NK-92 (cell line): Measurements from ENCODE around the gene CFAP46.
"Not testable (repeated sequence)": the region's sequence is repeated elsewhere in the genome, so short reads cannot be mapped to it uniquely, and the experiment has no call there.

ENCODE experiments used
- DNase-seq: peaks from one replicate; lab custom pipeline; 2025; ENCODE audit not compliant: unreplicated experiment; lab: John Stamatoyannopoulos, UW

CFAP46 gene

GRCh38 chr10:132915411-132915810, 27.0 kb downstream of the CFAP46 start:
- no peak for DNase-seq

DNA sequence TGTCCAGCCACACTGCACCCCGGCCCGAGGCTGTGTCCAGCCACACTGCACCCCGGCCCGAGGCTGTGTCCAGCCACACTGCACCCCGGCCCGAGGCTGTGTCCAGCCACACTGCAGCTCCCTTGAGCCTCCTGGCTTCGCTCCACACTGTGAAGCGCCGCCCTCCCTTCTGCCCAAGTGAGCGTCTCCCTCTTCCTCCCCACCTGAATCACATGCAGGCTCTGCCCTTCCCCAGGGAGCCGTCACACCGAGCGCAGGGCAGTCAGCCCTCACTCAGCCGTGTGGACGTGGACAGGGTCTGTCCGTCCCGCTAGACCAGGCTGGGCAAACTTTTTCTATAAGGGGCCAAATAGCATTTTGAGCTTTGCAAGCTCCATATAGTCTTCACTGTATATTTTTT, 27.6 kb downstream of the CFAP46 start:
- DNase-seq = no peak

GRCh38 chr10:132913559-132914115, 28.7 kb downstream of the CFAP46 start:
- no peak for DNase-seq

DNA sequence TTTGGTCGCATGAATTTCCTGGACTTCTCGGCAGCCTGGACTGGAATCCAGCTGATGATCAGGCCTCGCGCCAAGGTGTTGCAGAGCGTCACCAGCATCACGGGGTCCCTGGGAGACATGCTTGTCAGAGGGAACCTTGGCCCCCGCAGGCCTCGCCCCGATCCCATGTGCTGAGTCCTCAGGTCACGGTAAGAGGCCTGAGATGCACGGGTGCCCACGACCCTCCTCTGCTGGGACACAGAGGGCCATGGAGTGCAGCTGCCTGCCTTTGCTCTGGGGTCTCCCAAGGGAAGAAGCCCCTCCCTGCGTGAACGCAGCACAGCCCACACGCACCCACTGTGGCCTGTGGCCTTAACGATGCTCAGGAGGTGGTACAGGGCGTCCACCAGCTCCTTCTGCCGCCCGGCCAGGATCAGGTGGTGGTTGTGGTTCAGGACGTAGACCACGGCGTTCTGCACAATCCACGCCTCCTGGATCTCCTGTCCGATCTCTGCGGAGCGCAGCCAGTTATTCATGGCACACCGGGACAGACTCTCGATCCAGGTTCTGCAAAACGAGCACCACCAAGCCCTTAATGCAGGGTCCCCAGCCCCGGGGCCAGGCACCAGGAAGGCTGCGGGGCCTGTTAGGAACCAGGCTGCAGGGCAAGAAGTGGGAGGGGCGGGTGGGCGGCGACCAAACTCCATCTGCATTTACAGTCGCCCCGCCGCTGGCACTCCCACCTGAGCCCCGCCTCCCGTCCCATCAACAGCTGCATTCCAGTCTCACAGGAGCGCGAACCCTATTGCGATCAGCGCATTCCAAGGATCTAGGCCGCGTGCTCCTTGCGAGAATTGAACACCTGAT, 29.4 kb downstream of the CFAP46 start:
- DNase-seq = no peak

DNA sequence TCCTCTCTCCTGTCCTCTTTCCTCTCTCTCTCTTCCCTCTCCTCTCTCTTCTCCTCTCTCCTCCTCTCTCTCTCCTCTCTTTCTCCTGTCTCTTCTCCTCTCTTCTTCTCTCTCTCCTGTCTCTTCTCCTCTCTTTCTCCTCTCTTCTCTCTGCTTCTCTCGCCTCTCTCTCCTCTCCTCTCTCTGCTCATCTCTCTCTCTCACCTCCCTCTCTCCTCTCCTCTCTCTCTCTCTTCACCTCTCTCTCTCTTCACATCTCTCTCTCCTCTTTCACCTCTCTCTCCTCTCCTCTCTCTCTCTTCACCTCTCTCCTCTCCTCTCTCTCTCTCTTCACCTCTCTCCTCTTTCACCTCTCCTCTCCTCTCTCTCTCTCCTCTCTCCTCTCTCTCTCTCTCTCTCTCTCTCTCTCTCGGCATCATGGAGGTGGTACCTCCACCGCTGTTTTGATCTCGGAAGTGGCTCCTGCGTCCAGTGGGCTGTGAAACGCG, 30.1 kb downstream of the CFAP46 start:
- DNase-seq = no peak

- no peak for DNase-seq
Measured at GRCh38 chr10:132911786-132912097, 30.6 kb downstream of the CFAP46 start.

- no peak for DNase-seq
Measured at GRCh38 chr10:132910901-132911785, 31.2 kb downstream of the CFAP46 start.

DNA sequence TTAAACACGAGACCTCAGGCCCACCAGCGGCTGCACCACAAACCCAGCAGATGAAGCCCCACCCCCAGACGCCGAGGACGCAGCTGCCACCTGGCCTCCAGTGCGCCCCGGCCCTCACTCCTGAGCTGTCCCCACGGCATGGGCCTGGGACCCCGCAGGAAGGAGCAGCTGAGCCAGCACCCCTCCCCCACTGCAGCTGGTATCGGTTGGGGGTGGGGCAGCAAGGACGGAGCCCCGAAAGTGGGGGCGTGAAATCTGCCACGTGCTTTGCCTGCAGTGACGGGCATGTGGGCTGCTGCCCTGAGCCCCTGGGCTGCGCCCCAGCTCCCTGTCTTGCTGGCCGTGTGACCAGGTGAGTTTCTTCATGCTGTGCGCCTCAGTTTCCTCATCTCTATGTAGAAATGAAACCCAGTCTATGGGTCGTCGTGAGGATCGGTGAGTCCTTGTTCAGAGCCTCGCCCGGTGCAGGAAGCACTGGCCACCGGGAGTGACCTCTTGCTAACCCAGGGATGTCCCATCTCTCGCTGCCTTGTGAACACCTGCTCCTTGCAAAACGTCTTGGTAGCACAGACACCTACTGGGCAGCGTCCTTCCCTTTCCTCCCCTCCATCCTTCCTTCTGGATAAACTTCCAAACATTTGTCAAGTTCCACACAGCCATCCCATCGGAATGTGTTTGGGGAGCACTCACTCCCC, 32.0 kb downstream of the CFAP46 start:
- no peak for DNase-seq

- DNase-seq = no peak
Measured at GRCh38 chr10:132909491-132910071, 32.8 kb downstream of the CFAP46 start.

DNA sequence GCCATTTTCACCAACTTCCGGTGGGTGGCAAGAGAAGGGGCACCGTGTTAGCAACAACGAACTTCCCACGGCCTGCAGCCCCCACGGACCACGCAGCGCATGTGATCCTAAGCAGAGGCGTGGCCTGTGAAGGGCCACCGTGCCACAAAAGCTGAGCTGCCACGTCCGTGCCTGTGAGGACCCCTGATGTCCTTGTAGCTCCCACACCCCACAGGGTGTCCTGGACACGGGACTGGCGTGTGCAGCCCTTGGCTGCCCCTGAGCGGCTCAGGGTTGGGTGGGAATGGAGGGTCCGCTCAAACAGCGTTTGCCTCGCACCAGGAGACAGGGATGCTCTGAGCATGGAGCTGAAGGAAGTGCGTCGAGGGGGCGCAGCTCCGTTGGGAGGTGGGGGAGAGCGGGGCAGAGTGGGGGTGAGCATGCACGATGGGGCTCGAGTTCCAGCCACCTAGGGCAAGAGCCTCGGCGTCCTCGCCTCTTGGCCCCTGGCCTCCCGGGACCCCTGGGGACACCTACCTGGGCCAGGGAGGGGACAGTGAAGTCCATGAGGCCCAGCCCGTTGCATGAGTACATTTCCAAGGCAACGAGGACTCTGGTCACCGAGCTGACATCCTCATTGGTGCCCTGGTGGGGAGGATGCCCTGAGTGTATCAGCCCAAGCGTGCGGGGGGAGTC, 33.6 kb downstream of the CFAP46 start:
- no peak for DNase-seq

GRCh38 chr10:132907821-132908620, 34.3 kb downstream of the CFAP46 start:
- no peak for DNase-seq

DNA sequence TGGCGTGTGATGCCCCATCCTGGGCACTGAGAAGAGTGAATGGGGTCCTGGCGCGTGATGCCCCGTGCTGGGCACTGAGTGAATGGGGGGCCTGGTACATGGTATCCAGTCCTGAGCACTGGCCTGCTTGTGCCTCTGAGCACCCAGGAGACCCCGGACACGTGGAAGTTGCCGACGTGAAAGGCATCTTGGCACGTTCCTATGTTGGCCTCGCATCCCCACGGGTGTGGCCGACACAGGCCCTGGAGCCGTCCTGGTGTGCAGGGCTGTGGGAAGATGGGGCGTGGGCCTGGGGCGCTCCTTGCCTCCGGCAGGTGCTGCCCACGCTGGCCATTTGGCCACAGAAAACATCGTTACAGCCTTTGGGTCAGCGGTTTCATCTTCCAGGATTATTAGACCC, 35.5 kb downstream of the CFAP46 start:
- DNase-seq = no peak

DNA sequence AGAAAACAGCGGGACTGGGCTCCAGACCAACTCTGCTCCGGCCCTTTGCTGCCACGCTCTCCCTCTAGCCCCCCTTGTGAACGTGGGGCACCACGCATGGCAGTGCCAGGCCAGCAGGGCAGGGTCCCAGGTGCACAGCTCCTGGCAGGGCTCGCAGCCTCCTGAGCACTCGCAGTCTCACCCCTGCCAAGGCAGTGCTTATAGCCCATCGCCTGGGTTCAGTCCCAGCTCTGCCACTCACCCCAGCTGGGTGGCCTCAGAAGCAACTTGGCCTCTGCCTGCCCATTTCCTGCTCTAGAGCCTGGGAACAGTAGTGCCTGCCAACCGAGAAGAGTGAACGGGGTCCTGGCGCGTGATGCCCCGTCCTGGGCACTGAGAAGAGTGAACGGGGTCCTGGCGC, 36.3 kb downstream of the CFAP46 start:
- DNase-seq = no peak

GRCh38 chr10:132905661-132906060, 36.7 kb downstream of the CFAP46 start:
- no peak for DNase-seq

GRCh38 chr10:132904814-132905649, 37.3 kb downstream of the CFAP46 start:
- DNase-seq = no peak

GRCh38 chr10:132904181-132904813, 38.1 kb downstream of the CFAP46 start:
- no peak for DNase-seq

DNA sequence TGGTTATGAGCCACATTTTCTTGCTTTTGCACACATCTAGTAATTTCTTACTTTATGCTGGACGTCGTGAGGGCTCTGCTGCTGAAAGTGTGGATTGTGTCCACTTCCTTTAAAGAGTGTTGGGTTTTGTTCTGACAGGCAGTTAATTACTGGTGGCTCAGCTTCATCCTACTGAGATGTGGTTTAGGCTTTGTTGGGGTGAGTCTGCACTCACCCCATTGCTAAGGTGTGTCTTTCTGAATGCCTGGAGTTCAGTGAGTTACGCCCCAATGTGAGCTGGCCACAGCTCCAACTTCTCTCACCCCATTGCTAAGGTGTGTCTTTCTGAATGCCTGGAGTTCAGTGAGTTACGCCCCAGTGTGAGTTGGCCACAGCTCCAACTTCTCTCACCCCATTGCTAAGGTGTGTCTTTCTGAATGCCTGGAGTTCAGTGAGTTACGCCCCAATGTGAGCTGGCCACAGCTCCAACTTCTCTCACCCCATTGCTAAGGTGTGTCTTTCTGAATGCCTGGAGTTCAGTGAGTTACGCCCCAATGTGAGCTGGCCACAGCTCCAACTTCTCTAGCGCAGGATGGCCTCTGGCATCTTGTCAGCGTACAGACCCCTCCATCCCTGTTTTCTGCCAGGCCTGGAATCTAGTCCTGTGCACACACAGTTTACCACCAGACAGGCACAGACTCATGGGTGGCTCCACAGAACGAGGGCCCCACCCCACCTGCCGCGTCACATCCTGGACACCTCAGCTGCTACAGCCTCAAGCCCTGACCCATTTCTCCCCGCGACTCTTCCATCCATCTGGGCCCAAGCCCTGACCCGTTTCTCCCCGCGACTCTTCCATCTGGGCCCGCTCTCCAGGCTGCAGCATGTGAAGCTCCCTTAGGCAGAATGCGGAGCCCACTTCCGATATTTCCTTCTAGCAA, 39.5 kb downstream of the CFAP46 start:
- DNase-seq = not testable (repeated sequence)
